Stimulated activated CD4-positive, alpha-beta T cell treated with anti-CD3 and anti-CD28 coated beads, Interleukin-12 subunit alpha, Interleukin-12 subunit beta, amount 100 ng/mL, for 48 hours (primary cell): ENCODE data around the gene PILRA.
"Not testable (repeated sequence)": the region's sequence is repeated elsewhere in the genome, so short reads cannot be mapped to it uniquely, and the experiment has no call there.

Experiments
- DNase-seq, 3 donors: peaks; one replicate each; pipeline ENCODE4 v3.0.0-alpha.2; 2020; ENCODE audit warnings: low read depth in 2 of 3, low spot score in 1 of 3

The PILRA gene

GRCh38 chr7:100357131-100357561 lies 16.1 kb upstream of the PILRA start:
- DNase-seq, result no peak

DNA sequence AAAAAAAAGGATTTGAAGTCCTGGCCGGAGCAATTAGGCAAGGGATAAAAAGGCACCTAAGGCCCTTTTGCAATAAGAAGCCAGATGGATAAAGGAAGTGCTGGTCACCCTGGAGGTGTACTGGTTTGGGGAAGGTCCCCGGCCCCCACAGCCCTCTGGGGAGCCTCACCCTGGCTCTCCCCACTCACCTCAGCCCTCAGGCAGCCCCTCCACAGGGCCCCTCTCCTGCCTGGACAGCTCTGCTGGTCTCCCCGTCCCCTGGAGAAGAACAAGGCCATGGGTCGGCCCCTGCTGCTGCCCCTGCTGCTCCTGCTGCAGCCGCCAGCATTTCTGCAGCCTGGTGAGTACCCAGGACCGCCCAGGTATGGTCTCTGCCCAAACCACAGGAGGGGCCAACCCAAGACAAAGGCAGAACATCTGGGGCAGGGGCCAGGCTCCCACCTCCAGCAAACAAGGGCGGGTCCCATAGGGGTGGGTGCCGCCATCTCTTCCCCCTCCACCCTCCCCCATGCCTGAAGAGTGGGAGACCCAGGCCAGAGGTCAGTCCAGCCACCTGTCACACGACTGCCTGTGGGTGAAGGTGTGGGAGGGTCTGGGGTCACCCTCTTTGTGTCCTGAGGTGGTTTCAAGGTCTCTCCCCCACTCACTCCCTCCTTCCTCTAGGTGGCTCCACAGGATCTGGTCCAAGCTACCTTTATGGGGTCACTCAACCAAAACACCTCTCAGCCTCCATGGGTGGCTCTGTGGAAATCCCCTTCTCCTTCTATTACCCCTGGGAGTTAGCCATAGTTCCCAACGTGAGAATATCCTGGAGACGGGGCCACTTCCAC lies 15.0 kb upstream of the PILRA start, which contains the start of gene PILRB:
Gene PILRB (plus strand): TSS at position 91 of the 830 bp plus-strand sequence. CDS start 186 bp downstream, at position 277.
- DNase-seq, result no peak

DNA sequence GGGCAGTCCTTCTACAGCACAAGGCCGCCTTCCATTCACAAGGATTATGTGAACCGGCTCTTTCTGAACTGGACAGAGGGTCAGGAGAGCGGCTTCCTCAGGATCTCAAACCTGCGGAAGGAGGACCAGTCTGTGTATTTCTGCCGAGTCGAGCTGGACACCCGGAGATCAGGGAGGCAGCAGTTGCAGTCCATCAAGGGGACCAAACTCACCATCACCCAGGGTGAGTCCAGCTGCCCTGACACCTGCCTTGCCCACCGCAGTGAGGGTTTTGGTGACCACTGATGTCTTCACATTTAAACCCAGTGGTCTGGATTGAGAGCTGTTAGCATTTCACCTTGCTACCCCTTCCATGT lies 14.5 kb upstream of the PILRA start:
- no peak for DNase-seq

GRCh38 chr7:100360135-100360854 lies 13.0 kb upstream of the PILRA start:
- no peak for DNase-seq

- DNase-seq, result no peak
Measured at GRCh38 chr7:100363098-100363497, 10.2 kb upstream of the PILRA start.

GRCh38 chr7:100363797-100364196 lies 9.5 kb upstream of the PILRA start:
- DNase-seq, result not testable (repeated sequence)

GRCh38 chr7:100364480-100364879 lies 8.8 kb upstream of the PILRA start:
- no peak for DNase-seq

DNA sequence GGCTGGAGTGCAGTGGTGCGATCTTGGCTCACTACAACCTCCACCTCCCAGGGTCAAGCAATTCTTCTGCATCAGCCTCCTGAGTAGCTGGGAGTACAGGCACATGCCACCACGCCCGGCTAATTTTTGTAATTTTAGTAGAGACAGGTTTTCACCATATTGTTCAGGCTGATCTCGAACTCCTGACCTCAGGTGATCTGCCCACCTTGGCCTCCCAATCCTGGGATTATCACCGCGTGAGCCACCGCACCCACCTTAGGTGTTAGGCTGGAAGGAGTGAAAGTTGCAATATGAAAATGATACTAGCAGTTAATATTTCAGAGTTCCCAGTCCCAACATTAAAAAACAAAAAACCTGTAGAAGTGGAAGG lies 7.3 kb upstream of the PILRA start:
- not testable (repeated sequence) for DNase-seq

GRCh38 chr7:100366411-100367250 lies 6.7 kb upstream of the PILRA start:
- peak in 1 of 3 donors; percentile 11 for DNase-seq

- no peak for DNase-seq
Measured at GRCh38 chr7:100367251-100367620, 6.1 kb upstream of the PILRA start.

- no peak for DNase-seq
Measured at GRCh38 chr7:100367676-100368613, 5.3 kb upstream of the PILRA start.

- no peak for DNase-seq
Measured at GRCh38 chr7:100369105-100369504, 4.2 kb upstream of the PILRA start.

DNA sequence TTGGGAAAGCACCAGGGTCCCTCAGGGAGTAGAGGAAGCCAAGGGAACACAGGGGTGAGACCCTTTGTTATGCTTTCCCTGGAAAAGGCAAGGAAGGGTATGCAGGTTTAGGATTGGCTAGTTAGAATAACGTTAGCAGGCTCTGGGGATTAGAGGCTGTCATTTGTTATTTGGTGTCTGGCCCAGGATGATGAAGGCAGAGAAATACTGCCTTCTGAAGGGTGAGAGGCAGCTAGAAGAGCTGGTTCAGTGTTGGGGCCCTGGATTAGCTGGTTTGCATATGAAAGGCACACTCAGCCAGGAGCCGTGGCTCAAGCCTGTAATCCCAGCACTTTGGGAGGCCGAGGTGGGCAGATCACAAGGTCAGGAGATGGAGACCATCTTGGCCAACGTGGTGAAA lies 3.0 kb upstream of the PILRA start:
- DNase-seq, result no peak

DNA sequence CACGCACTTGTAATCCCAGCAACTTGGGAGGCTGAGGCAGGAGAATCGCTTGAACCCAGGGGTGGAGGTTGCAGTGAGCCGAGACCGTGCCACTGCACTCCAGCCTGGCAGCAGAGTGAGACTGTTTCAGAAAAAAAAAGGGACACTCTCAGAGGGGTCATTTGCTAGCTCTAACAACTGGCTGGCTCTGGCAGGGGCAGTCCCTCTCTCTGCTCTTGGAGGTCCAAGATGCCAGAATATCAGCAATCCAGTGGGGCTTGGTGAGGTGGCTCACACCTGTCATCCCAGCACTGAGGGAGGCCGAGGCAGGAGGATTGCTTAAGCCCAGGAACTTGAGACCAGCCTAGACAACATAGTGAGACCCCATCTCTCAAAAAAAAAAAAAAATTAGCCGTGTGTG lies 2.5 kb upstream of the PILRA start:
- DNase-seq, result no peak

DNA sequence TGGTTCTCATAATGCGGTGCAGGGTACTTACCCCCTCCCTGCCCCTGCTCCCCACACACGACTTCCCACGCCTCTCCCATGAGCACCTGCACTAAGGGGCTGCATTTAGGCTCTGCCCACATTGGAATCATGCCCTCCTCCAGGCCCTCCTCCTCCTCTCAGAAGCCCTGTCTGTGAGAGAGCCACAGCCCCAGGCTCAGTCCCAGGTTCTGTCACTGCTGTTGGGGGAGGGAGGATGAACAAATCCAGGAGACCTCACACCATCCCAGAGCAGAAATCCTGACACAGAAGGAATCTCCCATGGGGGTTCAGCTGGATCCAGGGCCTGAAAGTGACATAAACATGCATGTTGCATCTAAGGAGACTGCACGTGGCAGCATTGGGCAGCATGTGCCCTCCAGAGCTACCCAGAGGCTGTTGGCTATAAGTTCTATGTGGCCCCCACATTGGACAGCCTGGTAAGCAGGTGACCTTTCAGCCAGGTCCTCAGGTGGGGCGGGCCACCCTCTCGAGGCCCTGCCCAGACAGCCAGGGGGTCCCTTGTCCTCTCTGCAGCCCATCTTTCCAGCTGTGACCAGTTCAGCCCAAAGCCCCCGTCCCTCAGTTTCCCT lies 1.6 kb upstream of the PILRA start:
- DNase-seq, result no peak

DNA sequence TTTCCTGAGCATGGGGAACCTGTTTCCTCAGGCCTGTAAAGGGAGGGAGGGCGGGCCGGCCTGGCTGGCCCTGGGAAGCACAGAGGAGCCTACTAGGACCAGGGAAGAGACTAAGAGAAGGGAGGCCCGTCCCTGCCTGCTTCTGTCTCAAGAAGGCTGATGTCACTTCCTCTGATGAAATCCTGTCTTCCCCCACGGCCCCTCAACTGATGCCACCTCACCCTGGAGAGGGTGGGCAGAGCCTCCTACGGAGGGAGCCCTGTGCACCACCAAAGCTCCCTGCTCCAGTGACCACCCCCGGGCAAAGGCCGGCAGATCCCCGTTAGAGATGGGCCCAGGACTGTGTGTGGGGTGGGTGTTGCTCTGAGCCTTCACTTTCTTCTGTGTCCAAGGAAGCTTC lies 1.0 kb upstream of the PILRA start:
- no peak for DNase-seq

- DNase-seq, result no peak
Measured at GRCh38 chr7:100372694-100373093, 593 bp upstream of the PILRA start.

GRCh38 chr7:100373870-100374598 lies 747 bp downstream of the PILRA start:
- DNase-seq, result not testable (repeated sequence)

DNA sequence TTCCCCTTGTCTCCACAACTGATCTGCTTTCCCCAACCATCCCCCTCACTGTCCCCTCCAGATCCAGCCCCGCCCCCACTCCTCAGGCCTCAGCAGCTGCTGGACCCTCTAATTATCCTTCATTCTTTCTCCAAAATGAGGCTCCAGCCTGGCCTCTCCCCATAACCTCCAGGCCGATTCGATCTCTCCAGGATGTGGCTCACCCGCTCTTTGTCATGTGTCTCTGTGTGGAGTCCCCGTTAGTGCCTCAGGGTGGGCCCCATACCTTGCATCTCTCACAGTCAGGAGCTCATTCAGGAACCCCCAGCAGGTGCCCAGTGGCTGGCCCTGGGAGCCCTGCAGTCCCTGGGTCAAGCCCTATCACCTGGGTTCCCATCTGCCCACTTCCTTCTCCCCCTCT lies 1.3 kb downstream of the PILRA start:
- DNase-seq, result no peak
